Measurements from ENCODE around the gene SSBP3. TPM values are rescaled to one million over a fixed set of nuclear protein-coding genes. Genes with fewer than 3 reads are reported as not detected.
A peak's percentile ranks its signal among the peaks of the same experiment; 100 is the strongest.

SSBP3 gene
- total RNA-seq, 1 experiment from 2014 or later: 15.0 TPM

GRCh38 chr1:54387419-54387818 lies 18.8 kb downstream of the SSBP3 start:
- Histone ChIP-seq H3K79me2 (ENCODE audit: low read length) (no peaks in the 10 kb centered on the region), H3K9me3 (ENCODE audit: low read length) (no peaks in the 10 kb centered on the region), H3K9ac (ENCODE audit: low read length) (no peak overlapping the region), H4K20me1 (ENCODE audit: low read length) (no peaks in the 10 kb centered on the region), H3F3A (ENCODE audit: low read length, unreplicated experiment) (no peaks in the 10 kb centered on the region), H2AFZ (ENCODE audit: low read length) (no peak overlapping the region), H3K4me1 (ENCODE audit: insufficient read depth, low read length) (peaks cover 5% of the 10 kb centered on the region; the same call in 1 of the 2 replicates), H3K4me2 (ENCODE audit: low read length) (no peak overlapping the region), H3K27me3 (ENCODE audit: low read length) (no peaks in the 10 kb centered on the region), H3K36me3 (ENCODE audit: low read depth, low read length) (0 out of 2 replicates have a peak, but pooled peaks cover 3% of the 10 kb centered on the region), H3K27ac (ENCODE audit: low read length) (no peak overlapping the region), H3K9me2 (replicated peaks; ENCODE audit: low read length) (no peaks in the 10 kb centered on the region), H3K4me3 (ENCODE audit: low read length) (no peak overlapping the region)
- ATAC-seq (no peak), DNase-seq (no peak)
- TF ChIP-seq CTCF (conservative IDR thresholded peaks at IDR 0.05; ENCODE audit: low read depth, low read length) (no peak), EZH2phosphoT487 (IDR thresholded peaks at IDR 0.05; ENCODE audit: borderline replicate concordance, low read length) (no peak), EZH2 (IDR thresholded peaks at IDR 0.05; ENCODE audit: low read length, unreplicated experiment) (no peak)
- CTCF ChIA-PET: no interaction called here
- intact Hi-C loops (cut with micrococcal nuclease): no loop called here
- BruUV-seq (replicated peaks): no TSS peak
- POLR2A ChIA-PET (ENCODE audit: unreplicated experiment): no interaction called here

- Histone ChIP-seq H2AFZ (ENCODE audit: low read length) (no peak overlapping the region), H3K36me3 (ENCODE audit: low read depth, low read length) (no peaks in the 10 kb centered on the region), H3K27me3 (ENCODE audit: low read length) (no peaks in the 10 kb centered on the region), H4K20me1 (ENCODE audit: low read length) (no peaks in the 10 kb centered on the region), H3K9ac (ENCODE audit: low read length) (no peak overlapping the region), H3F3A (ENCODE audit: low read length, unreplicated experiment) (no peaks in the 10 kb centered on the region), H3K4me1 (ENCODE audit: insufficient read depth, low read length) (peaks cover 5% of the 10 kb centered on the region; the same call in 1 of the 2 replicates), H3K27ac (ENCODE audit: low read length) (no peak overlapping the region), H3K9me2 (replicated peaks; ENCODE audit: low read length) (no peaks in the 10 kb centered on the region), H3K4me2 (ENCODE audit: low read length) (no peak overlapping the region), H3K9me3 (ENCODE audit: low read length) (no peaks in the 10 kb centered on the region), H3K79me2 (ENCODE audit: low read length) (no peaks in the 10 kb centered on the region), H3K4me3 (ENCODE audit: low read length) (no peak overlapping the region)
- intact Hi-C loops (cut with micrococcal nuclease): no loop called here
- DNase-seq (no peak), ATAC-seq (no peak)
- POLR2A ChIA-PET (ENCODE audit: unreplicated experiment): no interaction called here
- CTCF ChIA-PET: no interaction called here
- BruUV-seq (replicated peaks): no TSS peak
- TF ChIP-seq EZH2 (IDR thresholded peaks at IDR 0.05; ENCODE audit: low read length, unreplicated experiment) (no peak), CTCF (conservative IDR thresholded peaks at IDR 0.05; ENCODE audit: low read depth, low read length) (no peak), EZH2phosphoT487 (IDR thresholded peaks at IDR 0.05; ENCODE audit: borderline replicate concordance, low read length) (no peak)
These were observed 20.5 kb downstream of the SSBP3 start for GRCh38 chr1:54385727-54386022.

- no peak overlapping the region for H3K4me3 ChIP-seq (ENCODE audit: low read length)
- H3K4me2 ChIP-seq (ENCODE audit: low read length): no peak overlapping the region
- no peaks in the 10 kb centered on the region for H3K36me3 ChIP-seq (ENCODE audit: low read depth, low read length)
- DNase-seq (no peak), ATAC-seq (peak; percentile 83)
- ChIA-PET POLR2A (ENCODE audit: unreplicated experiment) (no interaction called here), CTCF (interaction anchor here (0.5 kb wide), 1 partner anchor 12 kb away, joined by 3 read pairs; no protein-coding TSS in a partner anchor)
- peaks cover 5% of the 10 kb centered on the region; the same call in 1 of the 2 replicates for H3K4me1 ChIP-seq (ENCODE audit: insufficient read depth, low read length)
- H4K20me1 ChIP-seq (ENCODE audit: low read length): no peaks in the 10 kb centered on the region
- no peak overlapping the region for H3K27ac ChIP-seq (ENCODE audit: low read length)
- intact Hi-C loops (cut with micrococcal nuclease): no loop called here
- no peaks in the 10 kb centered on the region for H3K9me2 ChIP-seq (replicated peaks; ENCODE audit: low read length)
- no peak for TF ChIP-seq EZH2phosphoT487 (IDR thresholded peaks at IDR 0.05; ENCODE audit: borderline replicate concordance, low read length)
- H3F3A ChIP-seq (ENCODE audit: low read length, unreplicated experiment): no peaks in the 10 kb centered on the region
- no TSS peak for BruUV-seq (replicated peaks)
- H3K27me3 ChIP-seq (ENCODE audit: low read length): no peaks in the 10 kb centered on the region
- no peaks in the 10 kb centered on the region for H3K9me3 ChIP-seq (ENCODE audit: low read length)
- no peak overlapping the region for H2AFZ ChIP-seq (ENCODE audit: low read length)
- H3K79me2 ChIP-seq (ENCODE audit: low read length): no peaks in the 10 kb centered on the region
- no peak overlapping the region for H3K9ac ChIP-seq (ENCODE audit: low read length)
These were observed 21.1 kb downstream of the SSBP3 start for GRCh38 chr1:54384918-54385726.
